GM21825 (cell line): Measurements from ENCODE around the gene PLEKHJ1.
"Not testable (repeated sequence)": the region's sequence is repeated elsewhere in the genome, so short reads cannot be mapped to it uniquely, and the experiment has no call there.

Experiments
- ATAC-seq: cut with Tn5 transposase; IDR thresholded peaks from one replicate; pipeline ENCODE4 v1.9.1; 2021; ENCODE audit warnings: mild to moderate bottlenecking, moderate library complexity; ENCODE audit not compliant: unreplicated experiment

PLEKHJ1 gene

GRCh38 chr19:2201473-2202148, 34.5 kb downstream of the PLEKHJ1 start:
- no peak for ATAC-seq

GRCh38 chr19:2200624-2201294, 35.4 kb downstream of the PLEKHJ1 start:
- ATAC-seq: not testable (repeated sequence)

GRCh38 chr19:2199861-2200623, 36.1 kb downstream of the PLEKHJ1 start:
- no peak for ATAC-seq

- no peak for ATAC-seq
Measured at GRCh38 chr19:2199215-2199614, 36.9 kb downstream of the PLEKHJ1 start.

GRCh38 chr19:2198317-2198716, 37.8 kb downstream of the PLEKHJ1 start:
- ATAC-seq: no peak

- no peak for ATAC-seq
Measured at GRCh38 chr19:2197270-2197669, 38.9 kb downstream of the PLEKHJ1 start.

GRCh38 chr19:2195914-2196313, 40.2 kb downstream of the PLEKHJ1 start:
- ATAC-seq: no peak

GRCh38 chr19:2195361-2195760, 40.8 kb downstream of the PLEKHJ1 start:
- ATAC-seq: no peak

GRCh38 chr19:2194513-2195078, 41.5 kb downstream of the PLEKHJ1 start:
- no peak for ATAC-seq

- ATAC-seq: no peak
Measured at GRCh38 chr19:2193807-2194206, 42.3 kb downstream of the PLEKHJ1 start.

GRCh38 chr19:2192862-2193261, 43.3 kb downstream of the PLEKHJ1 start:
- ATAC-seq: no peak

- ATAC-seq: no peak
Measured at GRCh38 chr19:2191456-2192310, 44.4 kb downstream of the PLEKHJ1 start.

- ATAC-seq: no peak
Measured at GRCh38 chr19:2190848-2191455, 45.2 kb downstream of the PLEKHJ1 start.

- no peak for ATAC-seq
Measured at GRCh38 chr19:2189880-2190279, 46.2 kb downstream of the PLEKHJ1 start.

GRCh38 chr19:2188708-2189385, 47.3 kb downstream of the PLEKHJ1 start:
- no peak for ATAC-seq

GRCh38 chr19:2187159-2187558, 49.0 kb downstream of the PLEKHJ1 start:
- ATAC-seq: no peak

GRCh38 chr19:2186071-2186846, 49.9 kb downstream of the PLEKHJ1 start:
- no peak for ATAC-seq

- no peak for ATAC-seq
Measured at GRCh38 chr19:2185734-2186070, 50.4 kb downstream of the PLEKHJ1 start.

GRCh38 chr19:2184422-2184975, 51.6 kb downstream of the PLEKHJ1 start:
- ATAC-seq: no peak
